ENCODE measurements around the gene PALLD.

- TF ChIP-seq CTCF (IDR thresholded peaks at IDR 0.05; ENCODE audit: low read length) (no peak), EZH2 (optimal IDR thresholded peaks at IDR 0.05; ENCODE audit: low read depth, low read length) (no peak)
These were observed 90.7 kb downstream of the PALLD start for GRCh38 chr4:168587411-168588125.
